Mesenchymal stem cell (in vitro differentiated cells and primary cell): Measurements from ENCODE around the gene ILKAP.

Experiments
- DNase-seq: peaks from one replicate; pipeline ENCODE4 v3.0.0-alpha.2; 2013
- H2AFZ ChIP-seq: one replicate; pipeline ENCODE4 v1.6.1; 2013; ENCODE audit warnings: low read depth, mild to moderate bottlenecking, control low read depth, inconsistent platforms, low read length, moderate library complexity
- H2AK5ac ChIP-seq: 2 replicates; pipeline ENCODE4 v1.6.1; 2013; ENCODE audit warnings: low read length, moderate library complexity, mild to moderate bottlenecking, inconsistent platforms; ENCODE audit not compliant: severe bottlenecking
- H2BK120ac ChIP-seq: one replicate; pipeline ENCODE4 v1.6.1; 2013; ENCODE audit warnings: low read depth, mild to moderate bottlenecking, inconsistent platforms, low read length, moderate library complexity
- H2BK12ac ChIP-seq, 2 experiments: one replicate each; pipeline ENCODE4 v1.6.1; 2013; ENCODE audit warnings: inconsistent platforms in 2 of 2, low read length in 2 of 2, mild to moderate bottlenecking in 2 of 2, moderate library complexity in 2 of 2, control low read depth in 1 of 2
- H2BK15ac ChIP-seq: one replicate; pipeline ENCODE4 v1.6.1; 2013; ENCODE audit warnings: mild to moderate bottlenecking, low read depth, inconsistent platforms; ENCODE audit not compliant: poor library complexity, severe bottlenecking
- H2BK5ac ChIP-seq: 2 replicates; pipeline ENCODE4 v1.6.1; 2013; ENCODE audit warnings: low read depth, mild to moderate bottlenecking, low read length, control low read depth, inconsistent platforms; ENCODE audit not compliant: poor library complexity, severe bottlenecking
- H3K14ac ChIP-seq, 2 experiments: one replicate each; pipeline ENCODE4 v1.6.1; 2013; ENCODE audit warnings: inconsistent platforms in 2 of 2, low read length in 2 of 2, control low read depth in 1 of 2, mild to moderate bottlenecking in 1 of 2, moderate library complexity in 1 of 2
- H3K18ac ChIP-seq, 2 experiments: one replicate each; pipeline ENCODE4 v1.6.1; 2013; ENCODE audit warnings: inconsistent platforms in 2 of 2, low read length in 2 of 2, control low read depth in 1 of 2, low read depth in 1 of 2, mild to moderate bottlenecking in 1 of 2
- H3K23ac ChIP-seq, 2 experiments: one replicate each; pipeline ENCODE4 v1.6.1; 2013; ENCODE audit warnings: inconsistent platforms in 2 of 2, low read length in 2 of 2, mild to moderate bottlenecking in 2 of 2, moderate library complexity in 2 of 2, control low read depth in 1 of 2
- H3K27ac ChIP-seq: 2 replicates; pipeline ENCODE4 v1.5.1; 2013; ENCODE audit warnings: mild to moderate bottlenecking, moderate library complexity, low read length, control low read depth, inconsistent platforms; ENCODE audit not compliant: poor library complexity, severe bottlenecking
- H3K27me3 ChIP-seq, 2 experiments: 2 replicates each; pipeline versions ENCODE4 v1.6.1 to v1.7.0; 2013; ENCODE audit warnings: low read length in 2 of 2, mild to moderate bottlenecking in 2 of 2, moderate library complexity in 2 of 2, control low read depth in 1 of 2, inconsistent platforms in 1 of 2; ENCODE audit not compliant: control insufficient read depth in 1 of 2, insufficient read depth in 1 of 2
- H3K36me3 ChIP-seq, 2 experiments: 2 replicates each; pipeline versions ENCODE4 v1.6.1 to v1.7.0; 2013; ENCODE audit warnings: low read length in 2 of 2, control low read depth in 1 of 2, inconsistent platforms in 1 of 2, low read depth in 1 of 2, mild to moderate bottlenecking in 1 of 2; ENCODE audit not compliant: insufficient read depth in 2 of 2, control insufficient read depth in 1 of 2
- H3K4ac ChIP-seq, 2 experiments: one replicate each; pipeline ENCODE4 v1.6.1; 2013; ENCODE audit warnings: inconsistent platforms in 2 of 2, low read length in 2 of 2, mild to moderate bottlenecking in 2 of 2, moderate library complexity in 2 of 2, control low read depth in 1 of 2, low read depth in 1 of 2
- H3K4me1 ChIP-seq: 2 replicates; pipeline ENCODE4 v1.6.1; 2013; ENCODE audit warnings: low read depth, low read length, control low read depth; ENCODE audit not compliant: control insufficient read depth, insufficient read depth
- H3K4me2 ChIP-seq: 2 replicates; pipeline ENCODE4 v1.6.1; 2013; ENCODE audit warnings: low read length, mild to moderate bottlenecking, inconsistent platforms; ENCODE audit not compliant: poor library complexity, severe bottlenecking
- H3K4me3 ChIP-seq, 2 experiments: 2 replicates each; pipeline versions ENCODE4 v1.5.1 to v1.7.0; 2013; ENCODE audit warnings: low read length in 2 of 2, mild to moderate bottlenecking in 2 of 2, control low read depth in 1 of 2, low read depth in 1 of 2; ENCODE audit not compliant: insufficient read depth in 1 of 2
- H3K79me1 ChIP-seq: replicated peaks from 2 replicates; pipeline ENCODE4 v1.6.1; 2013; ENCODE audit warnings: mild to moderate bottlenecking, control low read depth, low read length, inconsistent platforms; ENCODE audit not compliant: poor library complexity, severe bottlenecking
- H3K9ac ChIP-seq: 2 replicates; pipeline ENCODE4 v1.7.0; 2013; ENCODE audit warnings: mild to moderate bottlenecking, low read length, moderate library complexity
- H3K9me3 ChIP-seq: 2 replicates; pipeline ENCODE4 v1.7.0; 2013; ENCODE audit warnings: mild to moderate bottlenecking, low read length; ENCODE audit not compliant: control insufficient read depth
- H4K8ac ChIP-seq: one replicate; pipeline ENCODE4 v1.6.1; 2013; ENCODE audit warnings: inconsistent platforms, mild to moderate bottlenecking, low read length, moderate library complexity
- H4K91ac ChIP-seq: one replicate; pipeline ENCODE4 v1.6.1; 2013; ENCODE audit warnings: mild to moderate bottlenecking, low read length, inconsistent platforms
- WGBS: methylation state at CpG from one replicate; pipeline ENCODE4 v1.1.7; 2013; ENCODE audit warnings: mixed read lengths; 5-methylcytosine and 5-hydroxymethylcytosine counted together

The ILKAP gene

GRCh38 chr2:238140721-238141540 is 62.6 kb downstream of the ILKAP start:
- no peaks in the 10 kb centered on the region for H3K27me3 ChIP-seq
- no peak overlapping the region for H3K27ac ChIP-seq
- DNase-seq, result no peak
- 95% methylated on average over 60 of the region's 60 CpGs for WGBS
- no peak overlapping the region for H2AFZ ChIP-seq
- H3K79me1 ChIP-seq, result no peaks in the 10 kb centered on the region
- peaks cover 44% of the 10 kb centered on the region for H3K4me1 ChIP-seq
- H4K8ac ChIP-seq, result no peak overlapping the region
- no peak overlapping the region for H3K4me2 ChIP-seq
- no peaks in the 10 kb centered on the region for H3K36me3 ChIP-seq
- H2AK5ac ChIP-seq, result no peak overlapping the region
- H2BK15ac ChIP-seq, result no peak overlapping the region
- no peak overlapping the region for H3K18ac ChIP-seq
- H3K14ac ChIP-seq, result no peak overlapping the region
- no peak overlapping the region for H3K4ac ChIP-seq
- H2BK12ac ChIP-seq, result no peak overlapping the region
- no peak overlapping the region for H3K4me3 ChIP-seq
- no peaks in the 10 kb centered on the region for H3K9me3 ChIP-seq
- no peak overlapping the region for H2BK5ac ChIP-seq
- H3K23ac ChIP-seq, result no peak overlapping the region
- H3K9ac ChIP-seq, result no peak overlapping the region
- no peak overlapping the region for H2BK120ac ChIP-seq
- H4K91ac ChIP-seq, result peak overlapping the region; percentile 6

GRCh38 chr2:238140040-238140439 is 63.5 kb downstream of the ILKAP start:
- 93% methylated on average over 7 of the region's 7 CpGs for WGBS
- no peaks in the 10 kb centered on the region for H3K27me3 ChIP-seq
- no peak overlapping the region for H3K4ac ChIP-seq
- H3K14ac ChIP-seq, result no peak overlapping the region
- H3K9me3 ChIP-seq, result no peaks in the 10 kb centered on the region
- H2BK12ac ChIP-seq, result no peak overlapping the region
- no peak overlapping the region for H2BK120ac ChIP-seq
- H3K4me1 ChIP-seq, result peaks cover 44% of the 10 kb centered on the region
- H3K18ac ChIP-seq, result no peak overlapping the region
- no peak overlapping the region for H2BK15ac ChIP-seq
- H3K27ac ChIP-seq, result no peak overlapping the region
- no peak for DNase-seq
- H2AFZ ChIP-seq, result no peak overlapping the region
- H3K79me1 ChIP-seq, result no peaks in the 10 kb centered on the region
- no peak overlapping the region for H2BK5ac ChIP-seq
- no peak overlapping the region for H3K4me3 ChIP-seq
- H4K8ac ChIP-seq, result no peak overlapping the region
- no peak overlapping the region for H3K4me2 ChIP-seq
- no peaks in the 10 kb centered on the region for H3K36me3 ChIP-seq
- H3K23ac ChIP-seq, result no peak overlapping the region
- no peak overlapping the region for H2AK5ac ChIP-seq
- no peak overlapping the region for H4K91ac ChIP-seq
- H3K9ac ChIP-seq, result no peak overlapping the region

- Histone ChIP-seq H3K4ac (no peak overlapping the region), H3K18ac (no peak overlapping the region), H2AFZ (no peak overlapping the region), H3K36me3 (no peaks in the 10 kb centered on the region), H4K8ac (peak overlapping the region; percentile 55), H2BK12ac (peak overlapping the region in 1 of 2 experiments; percentile 38), H3K14ac (peak overlapping the region in 1 of 2 experiments; percentile 57), H3K4me2 (no peak overlapping the region), H2BK120ac (no peak overlapping the region), H3K4me3 (no peak overlapping the region), H2AK5ac (no peak overlapping the region), H2BK5ac (no peak overlapping the region), H3K4me1 (peaks cover 44% of the 10 kb centered on the region), H3K9me3 (no peaks in the 10 kb centered on the region), H3K9ac (no peak overlapping the region), H3K79me1 (no peaks in the 10 kb centered on the region), H3K27me3 (no peaks in the 10 kb centered on the region), H4K91ac (peak overlapping the region; percentile 64), H3K27ac (no peak overlapping the region), H3K23ac (no peak overlapping the region), H2BK15ac (no peak overlapping the region)
- 64% methylated on average over 53 of the region's 56 CpGs for WGBS
- no peak for DNase-seq
Measured at GRCh38 chr2:238139196-238140039, 64.1 kb downstream of the ILKAP start.
